Kidney epithelial cell (primary cell): ENCODE results near the gene VPS4B. TPM values are rescaled to one million over a fixed set of nuclear protein-coding genes. Genes with fewer than 3 reads are reported as not detected.

Source experiments
- DNase-seq: peaks from one replicate; pipeline ENCODE4 v3.0.0-alpha.2; 2010; ENCODE audit warnings: low read depth
- H3K27me3 ChIP-seq: 2 replicates; pipeline ENCODE4 v1.6.0; 2011; ENCODE audit warnings: low read length; ENCODE audit not compliant: control insufficient read depth, insufficient read depth
- H3K36me3 ChIP-seq: 2 replicates; pipeline ENCODE4 v1.5.1; 2011; ENCODE audit warnings: low read length; ENCODE audit not compliant: control insufficient read depth, insufficient read depth
- H3K4me3 ChIP-seq: 2 replicates; pipeline ENCODE4 v1.5.1; 2011; ENCODE audit warnings: low read depth, mild to moderate bottlenecking, control low read depth, low read length
- total RNA-seq: library from RNA; depleted of rRNA; stranded (reverse); fragments of >200 nt; gene quantifications from 2 replicates; pipeline ENCODE4 v1.2.3, GENCODE V29; 2015
- TF ChIP-seq, protein P1 (sequence below): IDR thresholded peaks from 2 replicates; pipeline ENCODE4 v1.5.1; 2011; ENCODE audit warnings: mild to moderate bottlenecking, moderate library complexity, low read length, control low read depth, inconsistent platforms; ENCODE audit not compliant: insufficient read depth, poor library complexity, severe bottlenecking

VPS4B gene
- total RNA-seq, 1 donor from 2014 or later = 63.8 TPM

GRCh38 chr18:63348508-63349136, 73.7 kb downstream of the VPS4B start:
- TF ChIP-seq, protein P1, sequence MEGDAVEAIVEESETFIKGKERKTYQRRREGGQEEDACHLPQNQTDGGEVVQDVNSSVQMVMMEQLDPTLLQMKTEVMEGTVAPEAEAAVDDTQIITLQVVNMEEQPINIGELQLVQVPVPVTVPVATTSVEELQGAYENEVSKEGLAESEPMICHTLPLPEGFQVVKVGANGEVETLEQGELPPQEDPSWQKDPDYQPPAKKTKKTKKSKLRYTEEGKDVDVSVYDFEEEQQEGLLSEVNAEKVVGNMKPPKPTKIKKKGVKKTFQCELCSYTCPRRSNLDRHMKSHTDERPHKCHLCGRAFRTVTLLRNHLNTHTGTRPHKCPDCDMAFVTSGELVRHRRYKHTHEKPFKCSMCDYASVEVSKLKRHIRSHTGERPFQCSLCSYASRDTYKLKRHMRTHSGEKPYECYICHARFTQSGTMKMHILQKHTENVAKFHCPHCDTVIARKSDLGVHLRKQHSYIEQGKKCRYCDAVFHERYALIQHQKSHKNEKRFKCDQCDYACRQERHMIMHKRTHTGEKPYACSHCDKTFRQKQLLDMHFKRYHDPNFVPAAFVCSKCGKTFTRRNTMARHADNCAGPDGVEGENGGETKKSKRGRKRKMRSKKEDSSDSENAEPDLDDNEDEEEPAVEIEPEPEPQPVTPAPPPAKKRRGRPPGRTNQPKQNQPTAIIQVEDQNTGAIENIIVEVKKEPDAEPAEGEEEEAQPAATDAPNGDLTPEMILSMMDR = no peak
- Histone ChIP-seq H3K27me3 (no peaks in the 10 kb centered on the region), H3K36me3 (peaks cover 9% of the 10 kb centered on the region), H3K4me3 (no peak overlapping the region)
- no peak for DNase-seq

GRCh38 chr18:63346480-63347183, 75.6 kb downstream of the VPS4B start:
- no peak for DNase-seq
- H3K36me3 ChIP-seq = peaks cover 9% of the 10 kb centered on the region
- no peaks in the 10 kb centered on the region for H3K27me3 ChIP-seq
- no peak overlapping the region for H3K4me3 ChIP-seq
- TF ChIP-seq, protein P1 = no peak

- Histone ChIP-seq H3K4me3 (no peak overlapping the region), H3K36me3 (peaks cover 9% of the 10 kb centered on the region), H3K27me3 (no peaks in the 10 kb centered on the region)
- TF ChIP-seq, protein P1 = no peak
- DNase-seq = no peak
These were observed 76.2 kb downstream of the VPS4B start for GRCh38 chr18:63346031-63346430.

DNA sequence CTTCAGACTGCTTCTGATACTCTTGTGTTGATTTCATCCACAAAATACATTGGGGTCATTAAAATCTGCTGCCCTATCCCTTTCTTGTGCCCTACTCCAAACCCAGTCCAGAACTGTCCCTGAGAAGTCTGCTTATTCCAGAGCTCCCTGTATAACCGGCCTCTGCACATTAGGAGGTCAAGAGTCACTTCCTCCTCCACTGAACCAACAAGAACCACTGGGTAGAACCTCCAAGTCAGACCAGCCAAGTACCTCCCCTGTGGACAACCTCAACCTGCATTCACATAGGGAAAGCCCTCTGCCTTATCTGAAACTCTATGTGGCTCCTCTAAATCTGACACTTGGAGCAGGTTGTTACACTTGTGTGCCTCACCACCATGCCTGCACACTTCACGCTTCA, 77.4 kb downstream of the VPS4B start:
- no peaks in the 10 kb centered on the region for H3K27me3 ChIP-seq
- TF ChIP-seq, protein P1 = no peak
- H3K36me3 ChIP-seq = peaks cover 10% of the 10 kb centered on the region
- no peak overlapping the region for H3K4me3 ChIP-seq
- DNase-seq = no peak

DNA sequence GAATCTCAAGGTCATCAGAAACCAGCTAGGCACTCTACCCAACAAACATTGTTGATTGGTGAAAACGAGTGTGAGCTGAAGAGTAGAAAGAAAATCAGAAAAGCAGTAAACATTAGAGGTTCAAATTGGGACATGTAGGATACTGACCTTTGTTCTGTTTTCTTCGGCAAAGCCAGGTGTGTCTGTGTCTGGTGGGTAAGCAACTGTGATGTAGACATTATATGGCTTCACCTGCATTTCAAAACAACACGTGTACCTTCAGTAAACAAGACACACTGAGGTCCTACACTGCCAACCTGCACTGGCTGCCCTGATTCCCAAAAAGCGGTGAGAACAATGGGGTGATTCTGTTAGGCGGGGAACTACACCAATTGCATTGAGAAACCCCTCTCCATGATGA, 78.0 kb downstream of the VPS4B start:
- no peak for DNase-seq
- H3K36me3 ChIP-seq = peaks cover 8% of the 10 kb centered on the region
- TF ChIP-seq, protein P1 = no peak
- no peaks in the 10 kb centered on the region for H3K27me3 ChIP-seq
- H3K4me3 ChIP-seq = no peak overlapping the region
